NCI-H1930 (cell line): ENCODE data around the gene POP7.
"Not testable (repeated sequence)": the region's sequence is repeated elsewhere in the genome, so short reads cannot be mapped to it uniquely, and the experiment has no call there.

Experiments used
- DNase-seq, 2 experiments: peaks; one replicate each; lab custom pipeline; 2025; lab: John Stamatoyannopoulos, UW

The POP7 gene

DNA sequence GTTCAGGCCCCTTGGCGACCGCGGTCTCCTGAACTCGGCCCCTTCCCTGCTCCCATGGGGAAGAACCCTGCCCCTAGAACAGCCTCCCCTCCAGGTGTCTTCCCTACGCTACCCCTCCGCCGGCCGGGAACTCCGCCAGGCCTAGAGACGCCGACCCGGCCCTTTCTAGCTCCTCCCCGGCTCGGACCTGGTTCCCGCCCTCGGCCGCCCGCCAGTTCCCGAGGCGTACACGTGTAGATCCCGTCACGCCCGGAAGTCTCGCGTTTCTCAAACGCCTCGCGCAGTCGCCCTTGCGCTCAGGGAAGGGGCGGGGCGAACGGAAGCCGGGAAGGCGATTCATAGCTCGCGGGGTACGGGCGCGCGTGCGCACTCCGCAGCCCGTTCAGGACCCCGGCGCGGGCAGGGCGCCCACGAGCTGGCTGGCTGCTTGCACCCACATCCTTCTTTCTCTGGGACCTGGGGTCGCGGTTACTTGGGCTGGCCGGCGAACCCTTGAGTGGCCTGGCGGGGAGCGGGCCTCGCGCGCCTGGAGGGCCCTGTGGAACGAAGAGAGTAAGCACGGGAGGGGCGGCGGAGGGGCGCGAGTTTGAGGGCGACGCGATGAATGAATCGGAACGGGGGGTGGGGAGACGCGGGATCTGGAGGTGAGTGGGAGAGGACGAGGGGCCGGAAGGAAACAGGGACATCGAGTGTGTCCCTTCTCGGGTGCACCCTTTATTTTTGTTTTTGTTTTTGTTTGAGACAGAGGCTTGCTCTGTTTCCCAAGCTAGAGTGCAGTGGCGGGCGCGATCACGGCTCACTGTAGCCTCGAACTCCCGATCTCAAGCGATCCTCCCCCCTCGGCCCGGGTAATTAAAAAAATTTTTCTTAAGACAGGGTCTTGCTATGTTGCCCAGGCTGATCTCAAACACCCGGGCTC, at the start of gene POP7:
Gene POP7 (plus strand): TSS at position 369 of the 919 bp plus-strand sequence. CDS start 710 bp downstream, outside the sequence.
- peak; percentile 99 to 100 for DNase-seq

DNA sequence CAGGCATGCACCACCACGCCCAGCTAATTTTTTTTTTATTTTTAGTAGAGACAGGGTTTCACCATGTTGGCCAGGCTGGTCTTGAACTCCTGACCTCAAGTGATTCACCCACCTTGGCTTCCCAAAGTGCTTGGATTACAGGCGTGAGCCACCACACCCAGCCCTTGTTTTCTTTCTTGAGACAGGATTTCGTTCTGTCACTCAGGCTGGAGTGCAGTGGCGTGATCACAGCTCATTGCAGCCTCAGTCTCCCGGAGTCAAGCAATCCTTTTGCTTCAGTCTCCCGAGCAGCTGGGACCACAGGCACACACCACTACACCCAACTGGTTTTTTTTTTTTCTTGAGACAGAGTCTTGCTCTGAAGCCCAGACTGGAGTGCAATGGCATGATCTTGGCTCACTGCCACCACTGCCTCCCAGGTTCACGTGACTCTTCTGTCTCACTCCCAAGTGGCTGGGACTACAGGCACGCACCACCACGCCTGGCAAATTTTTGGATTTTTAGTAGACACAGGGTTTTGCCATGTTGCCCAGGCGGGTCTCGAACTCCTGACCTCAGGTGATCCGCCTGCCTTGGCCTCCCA, 43.6 kb upstream of the POP7 start:
- not testable (repeated sequence) for DNase-seq

DNA sequence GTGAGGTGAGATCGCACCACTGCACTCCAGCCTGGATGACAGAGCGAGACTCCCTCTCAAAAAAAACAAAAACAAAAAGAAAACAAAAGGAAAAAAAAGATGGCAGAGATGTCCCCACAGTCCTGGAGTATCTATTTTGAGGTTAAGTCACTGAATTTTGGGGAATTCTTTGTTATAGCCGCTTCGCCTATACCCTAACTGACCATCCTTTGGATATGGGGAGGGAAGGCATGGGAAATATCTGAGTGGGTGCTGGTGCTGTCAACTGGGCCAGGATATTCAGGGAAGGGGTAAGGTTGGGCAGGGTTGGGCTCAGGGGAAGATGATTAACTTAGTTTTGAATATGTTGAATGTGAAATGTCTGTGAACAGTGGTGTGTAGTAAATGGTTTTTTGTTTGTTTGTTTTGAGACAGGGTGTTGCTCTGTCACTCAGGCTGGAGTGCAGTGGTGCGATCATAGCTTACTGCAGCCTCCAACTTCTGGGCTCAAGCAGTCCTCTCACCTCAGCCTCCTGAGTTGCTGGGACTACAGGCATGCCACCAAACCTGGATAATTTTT, 40.7 kb upstream of the POP7 start:
- DNase-seq = no peak

DNA sequence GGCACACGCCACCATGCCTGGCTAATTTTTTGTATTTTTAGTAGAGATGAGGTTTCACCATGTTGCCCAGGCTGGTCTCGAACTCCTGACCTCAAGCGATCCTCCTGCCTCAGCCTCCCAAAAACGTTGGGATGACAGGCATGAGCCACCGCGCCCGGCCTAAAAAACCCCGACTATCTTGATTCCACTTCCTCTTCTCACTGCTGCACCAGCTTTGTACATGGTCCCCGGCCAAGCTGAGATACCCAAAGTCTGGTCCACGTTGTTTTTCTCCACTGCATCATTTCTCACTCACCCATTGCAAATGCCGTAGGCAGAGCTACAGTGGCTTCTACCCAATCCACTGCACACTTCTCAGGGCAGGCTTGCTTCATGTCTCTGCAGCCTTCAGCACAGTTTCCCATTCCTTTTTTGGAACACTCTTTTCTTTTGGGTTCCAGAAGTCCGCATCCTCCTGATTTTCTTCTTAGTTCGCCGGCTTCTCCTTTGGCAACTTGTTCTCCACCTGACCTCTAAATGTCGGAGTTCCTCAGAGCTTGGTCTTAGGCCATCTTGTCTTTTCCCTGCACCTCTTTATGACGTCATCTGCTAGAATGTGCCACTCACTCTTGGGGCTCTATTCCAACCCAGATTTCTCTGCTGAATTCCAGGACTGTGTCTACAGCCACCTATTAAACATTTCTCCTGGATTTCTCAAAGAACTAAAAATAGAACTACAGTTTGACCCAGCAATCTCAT, 38.4 kb upstream of the POP7 start:
- DNase-seq = no peak

DNA sequence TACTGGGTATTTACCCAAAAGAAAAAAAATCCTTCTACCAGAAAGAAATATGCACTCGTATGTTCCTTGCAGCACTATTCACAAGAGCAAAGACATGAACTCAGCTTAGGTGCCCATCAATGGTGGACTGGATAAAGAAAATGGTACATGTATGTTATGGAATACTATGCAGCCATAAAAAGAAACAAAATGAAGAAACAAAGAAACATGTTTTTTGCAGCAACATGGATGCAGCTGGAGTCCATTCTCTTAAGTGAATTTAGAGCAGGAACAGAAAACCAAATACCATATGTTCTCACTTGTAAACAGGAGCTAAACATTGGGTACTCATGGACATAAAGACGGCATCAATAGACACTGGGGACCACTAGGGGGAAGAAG, 37.9 kb upstream of the POP7 start:
- no peak for DNase-seq

DNA sequence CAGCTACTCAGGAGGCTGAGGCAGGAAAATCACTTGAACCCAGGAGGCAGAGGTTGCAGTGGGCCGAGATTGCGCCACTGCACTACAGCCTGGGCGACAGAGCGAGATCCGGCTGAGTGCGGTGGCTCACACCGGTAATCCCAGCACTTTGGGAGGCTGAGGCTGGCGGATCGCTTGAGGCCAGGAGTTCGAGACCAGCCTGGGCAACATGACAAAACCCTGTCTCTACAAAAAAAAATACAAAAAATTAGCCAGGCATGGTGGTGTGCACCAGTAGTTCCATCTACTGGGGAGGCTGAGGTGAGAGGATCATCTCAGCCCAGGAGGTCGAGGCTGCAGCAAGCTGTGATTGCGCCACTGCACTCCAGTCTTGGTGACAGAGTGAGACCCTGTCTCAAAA, 36.8 kb upstream of the POP7 start:
- not testable (repeated sequence) for DNase-seq

DNA sequence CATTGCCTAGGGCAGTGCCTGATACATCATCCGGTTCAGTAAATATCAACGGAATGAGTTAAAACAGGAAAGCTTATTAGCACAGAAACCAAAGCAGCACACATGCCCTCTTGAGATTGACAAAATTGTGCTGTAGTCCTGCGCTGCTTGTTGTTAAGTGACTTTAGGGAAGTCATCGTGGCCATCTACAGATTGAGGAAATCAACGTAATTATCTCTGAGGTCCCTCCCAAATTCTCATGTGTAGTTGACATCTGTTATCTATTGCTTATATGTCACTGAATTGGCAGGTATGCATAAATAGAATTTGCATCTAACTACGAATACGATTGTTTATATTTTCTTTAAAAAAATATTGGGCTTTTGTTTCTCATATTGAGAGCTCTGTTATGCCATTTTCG, 35.8 kb upstream of the POP7 start:
- no peak for DNase-seq

DNA sequence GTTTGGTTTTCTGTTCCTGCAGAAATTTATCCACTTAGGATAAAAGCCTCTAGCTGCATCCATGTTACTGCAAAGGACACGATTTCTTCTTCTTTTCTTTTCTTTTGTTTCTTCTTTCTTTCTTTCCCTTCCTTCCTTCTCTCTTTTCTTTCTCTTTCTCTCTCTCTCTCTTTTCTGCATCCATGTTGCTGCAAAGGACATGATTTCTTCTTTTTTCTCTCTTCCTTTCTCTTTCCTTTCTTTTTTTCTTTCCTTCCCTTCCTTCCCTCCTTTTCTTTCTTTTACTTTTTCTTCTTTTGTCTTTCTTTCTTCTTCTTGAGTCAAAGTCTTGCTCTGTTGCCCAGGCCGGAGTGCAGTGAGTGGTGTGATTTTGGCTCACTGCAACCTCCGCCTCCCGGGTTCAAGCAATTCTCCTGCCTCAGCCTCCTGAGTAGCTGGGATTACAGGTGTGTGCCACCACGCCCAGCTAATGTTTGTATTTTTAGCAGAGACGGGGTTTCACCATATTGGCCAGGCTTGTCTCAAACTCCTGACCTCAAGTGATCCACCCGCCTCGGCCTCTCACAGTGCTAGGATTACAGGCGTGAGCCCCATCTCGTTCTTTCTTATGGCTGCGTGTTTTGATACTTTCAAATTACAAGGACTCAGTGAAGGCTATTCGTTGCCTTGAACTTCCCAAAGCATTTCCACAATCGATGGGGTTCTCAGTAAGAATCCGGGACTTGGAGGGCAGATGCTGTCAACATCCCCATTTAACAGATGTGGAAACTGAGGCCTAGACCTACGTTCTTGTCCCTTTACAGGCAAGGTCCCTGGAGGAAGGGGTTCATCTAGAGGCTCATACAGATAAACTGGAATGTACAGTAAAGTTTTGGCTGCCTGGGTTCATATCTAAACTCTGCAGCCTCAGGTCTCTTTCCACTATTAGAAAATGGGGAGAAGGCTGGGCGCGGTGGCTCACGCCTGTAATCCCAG, 34.3 kb upstream of the POP7 start:
- DNase-seq = no peak

DNA sequence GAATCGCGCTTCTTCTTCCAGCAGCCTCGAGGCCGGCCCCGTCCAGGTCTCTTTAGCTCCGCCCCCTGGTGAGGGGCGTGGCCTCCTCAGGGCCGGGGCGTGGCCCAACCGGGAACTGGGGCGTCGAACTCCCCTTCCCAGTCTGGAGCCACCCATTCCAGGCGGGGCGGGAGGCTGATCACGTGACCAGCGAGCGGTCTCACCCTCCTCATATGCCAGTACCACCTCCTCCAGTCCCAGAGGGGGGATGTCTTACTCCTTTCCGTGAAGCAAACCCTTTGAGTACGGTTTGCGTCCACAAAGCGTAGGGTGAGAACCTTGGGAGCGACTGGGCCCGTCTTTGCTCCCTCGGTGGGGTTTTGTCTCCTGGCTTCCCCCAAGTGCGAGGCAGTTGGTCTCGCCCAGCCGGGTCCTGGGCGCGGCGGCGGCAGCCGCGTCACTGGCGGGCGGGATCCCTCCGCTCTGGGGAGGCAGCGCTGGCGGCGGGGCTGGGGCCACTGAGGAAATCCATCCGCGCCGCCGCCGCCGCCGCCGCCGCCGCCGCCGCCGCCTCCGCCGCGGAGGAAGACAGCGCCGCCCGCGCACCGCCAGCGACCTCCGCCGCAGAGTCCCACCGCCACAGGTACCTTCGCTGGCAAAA, 32.5 kb upstream of the POP7 start, which contains the start of gene GNB2:
Gene GNB2 (plus strand): TSS at position 439 of the 640 bp plus-strand sequence. CDS start 2,526 bp downstream, outside the sequence.
- peak; percentile 99 to 100 for DNase-seq

DNA sequence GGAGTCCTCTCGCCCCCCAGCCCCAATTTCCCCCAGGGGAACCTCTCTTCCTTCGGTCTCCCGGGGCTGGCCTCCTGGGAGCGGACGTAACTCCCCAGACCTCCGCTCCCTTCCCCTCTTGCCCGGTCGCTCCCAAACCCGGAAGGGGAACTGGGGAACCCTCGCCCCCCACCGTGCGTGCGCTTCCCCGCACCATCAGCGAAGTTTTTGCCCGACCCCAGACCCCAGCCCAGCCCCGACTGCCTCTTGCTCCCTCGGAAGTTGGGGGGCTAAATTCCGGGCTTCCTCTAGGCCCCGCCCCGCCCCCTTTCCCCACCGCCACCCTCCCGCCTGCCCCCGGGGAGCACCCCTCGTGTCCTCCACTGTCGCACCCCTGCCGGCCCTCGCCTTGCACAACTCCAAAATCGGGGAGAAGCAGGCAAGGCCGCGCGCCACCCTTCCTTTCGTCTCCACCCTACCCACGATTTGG, 31.9 kb upstream of the POP7 start:
- DNase-seq = no peak

DNA sequence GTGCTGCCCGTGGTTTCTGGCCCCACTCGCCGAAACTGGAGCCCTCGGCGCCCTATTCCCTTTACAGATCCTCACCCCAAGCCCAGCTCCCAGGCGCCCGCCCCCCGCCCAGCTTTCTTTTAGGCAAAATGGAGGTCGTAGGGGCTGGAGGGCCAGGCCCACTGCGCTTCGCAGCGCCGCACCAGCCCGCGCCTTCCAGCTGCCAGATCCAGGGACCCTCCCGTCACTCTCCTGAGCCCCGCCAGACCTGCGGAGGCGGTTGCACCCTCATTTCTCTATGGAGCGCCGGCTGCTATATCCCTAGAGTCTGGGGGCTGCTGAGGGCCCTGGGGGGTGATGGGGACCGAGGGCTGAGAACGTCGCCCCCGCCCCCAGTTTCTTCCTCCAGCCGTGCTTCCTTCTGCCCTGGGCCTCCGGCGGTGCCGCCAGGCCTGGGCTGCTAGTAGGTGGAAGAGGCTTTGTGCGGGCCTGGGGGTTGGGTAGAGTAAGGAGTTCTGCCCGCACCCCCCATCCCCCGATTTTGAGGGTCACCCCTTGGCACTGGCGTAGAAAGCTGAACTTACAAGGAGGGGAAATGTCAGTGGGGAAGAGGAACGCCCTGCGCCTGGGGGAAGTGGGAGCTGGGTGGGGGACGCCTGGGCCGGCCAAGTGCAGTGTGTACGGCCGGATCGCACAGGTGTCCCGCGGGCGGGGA, 31.4 kb upstream of the POP7 start:
- DNase-seq = no peak

DNA sequence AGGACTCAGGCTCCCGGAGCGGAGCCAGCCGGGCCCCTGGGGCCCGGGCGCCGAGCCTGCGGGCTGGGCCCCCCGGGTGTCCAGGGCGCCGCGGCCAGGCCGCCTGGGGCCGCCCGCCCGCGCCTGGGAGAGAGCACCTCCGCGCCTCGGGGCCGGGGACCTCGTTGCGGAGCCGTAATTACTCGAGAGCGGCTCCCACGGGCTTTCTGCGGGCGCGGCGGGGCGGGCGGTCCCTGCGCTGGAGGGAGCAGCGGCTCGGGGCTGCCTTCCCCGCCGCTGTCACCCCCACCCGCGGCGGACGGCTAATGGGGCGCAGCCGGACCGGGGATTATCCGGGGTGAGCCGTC, 30.8 kb upstream of the POP7 start:
- no peak for DNase-seq

DNA sequence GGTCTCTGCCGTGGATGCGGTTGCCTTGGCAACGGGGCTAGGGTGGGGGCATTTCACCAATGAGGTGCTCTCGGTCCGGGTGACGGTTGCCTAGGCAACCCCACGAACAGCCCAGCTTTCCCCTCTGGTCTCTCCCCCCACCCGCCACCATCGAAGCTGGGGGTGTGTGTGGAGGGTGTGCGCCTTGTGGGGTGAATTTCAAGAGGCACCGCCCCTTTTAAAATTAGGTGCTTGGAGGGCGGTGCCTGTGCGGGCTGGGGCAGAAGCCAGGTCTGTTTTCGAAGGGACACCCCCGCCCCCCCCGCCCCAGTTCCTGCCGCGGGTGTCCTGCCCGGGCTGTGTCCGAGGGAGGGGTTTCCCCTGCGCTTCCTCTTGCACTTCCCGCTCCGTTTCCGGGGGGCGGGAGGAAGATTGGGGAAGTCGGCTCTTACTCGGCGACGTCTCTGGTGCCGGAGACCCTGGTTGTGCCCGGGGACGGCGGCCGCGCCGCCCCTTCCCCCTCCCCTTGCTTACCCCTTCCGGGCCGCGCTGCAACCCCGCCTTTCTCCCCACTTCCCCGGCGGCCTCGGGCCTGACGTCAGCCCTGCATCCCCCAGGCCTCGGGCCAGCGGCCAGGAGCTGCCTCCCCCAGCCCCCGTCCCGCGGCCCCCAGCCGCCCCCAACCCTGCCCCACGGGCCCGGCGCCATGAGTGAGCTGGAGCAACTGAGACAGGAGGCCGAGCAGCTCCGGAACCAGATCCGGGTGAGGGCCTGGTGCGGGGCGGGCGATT, 30.2 kb upstream of the POP7 start:
- DNase-seq = no peak

DNA sequence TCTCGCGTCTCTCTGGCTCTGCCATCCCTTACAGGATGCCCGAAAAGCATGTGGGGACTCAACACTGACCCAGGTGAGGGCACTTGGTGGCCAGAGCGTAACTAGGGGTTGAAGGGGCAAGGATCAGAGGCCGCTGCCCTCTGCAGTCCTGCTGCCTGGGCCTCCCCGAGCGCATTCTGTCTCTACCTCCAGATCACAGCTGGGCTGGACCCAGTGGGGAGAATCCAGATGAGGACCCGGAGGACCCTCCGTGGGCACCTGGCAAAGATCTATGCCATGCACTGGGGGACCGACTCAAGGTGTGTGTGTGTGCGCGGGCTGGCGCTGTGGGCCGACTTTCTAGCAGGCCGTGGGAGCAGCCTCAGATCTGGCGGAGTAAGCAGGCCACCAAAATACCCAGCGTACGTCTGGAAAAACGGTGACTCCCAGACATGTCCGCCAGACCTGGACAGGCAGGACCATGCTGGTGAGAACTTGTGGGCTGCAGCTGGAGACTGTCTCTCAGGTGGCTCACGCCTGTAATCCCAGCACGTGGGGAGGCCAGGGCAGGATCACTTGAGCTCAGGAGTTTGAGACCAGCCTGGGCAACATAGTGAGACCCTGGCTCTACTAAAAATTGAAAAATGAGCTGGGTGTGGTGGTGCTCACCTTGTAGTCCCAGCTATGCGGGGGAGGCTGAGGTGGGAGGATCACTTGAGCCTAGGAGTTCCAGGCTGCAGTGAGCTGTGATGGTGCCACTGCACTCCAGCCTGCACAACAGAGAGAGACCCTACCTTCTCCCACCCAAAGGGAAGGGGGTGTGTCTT, 29.2 kb upstream of the POP7 start:
- no peak for DNase-seq

DNA sequence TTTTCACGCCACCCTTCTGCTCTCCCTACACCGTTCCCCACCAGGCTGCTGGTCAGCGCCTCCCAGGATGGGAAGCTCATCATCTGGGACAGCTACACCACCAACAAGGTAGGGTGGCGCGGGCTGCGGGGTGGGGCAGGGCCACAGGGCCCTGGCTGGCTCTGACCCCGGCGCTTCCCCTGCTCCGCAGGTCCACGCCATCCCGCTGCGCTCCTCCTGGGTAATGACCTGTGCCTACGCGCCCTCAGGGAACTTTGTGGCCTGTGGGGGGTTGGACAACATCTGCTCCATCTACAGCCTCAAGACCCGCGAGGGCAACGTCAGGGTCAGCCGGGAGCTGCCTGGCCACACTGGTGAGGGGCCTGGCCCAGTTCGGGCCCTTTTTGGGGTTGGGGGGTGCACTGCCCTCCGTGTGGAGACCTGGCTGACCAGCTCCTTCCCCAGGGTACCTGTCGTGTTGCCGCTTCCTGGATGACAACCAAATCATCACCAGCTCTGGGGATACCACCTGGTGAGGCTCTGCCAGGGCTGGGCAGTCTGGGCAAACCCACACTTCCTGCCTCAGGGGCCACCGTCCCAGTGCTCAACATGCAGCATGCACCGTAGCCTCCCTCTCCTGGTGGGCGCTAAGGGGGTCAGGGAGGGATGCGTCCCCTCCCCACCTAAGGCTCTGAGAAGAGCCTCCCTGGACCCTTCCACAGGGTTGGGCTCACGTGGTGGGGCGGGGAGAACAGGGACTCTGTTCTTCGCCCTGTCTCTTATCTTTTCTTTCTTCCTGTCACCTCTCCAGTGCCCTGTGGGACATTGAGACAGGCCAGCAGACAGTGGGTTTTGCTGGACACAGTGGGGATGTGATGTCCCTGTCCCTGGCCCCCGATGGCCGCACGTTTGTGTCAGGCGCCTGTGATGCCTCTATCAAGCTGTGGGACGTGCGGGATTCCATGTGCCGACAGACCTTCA, 28.3 kb upstream of the POP7 start:
- no peak for DNase-seq

DNA sequence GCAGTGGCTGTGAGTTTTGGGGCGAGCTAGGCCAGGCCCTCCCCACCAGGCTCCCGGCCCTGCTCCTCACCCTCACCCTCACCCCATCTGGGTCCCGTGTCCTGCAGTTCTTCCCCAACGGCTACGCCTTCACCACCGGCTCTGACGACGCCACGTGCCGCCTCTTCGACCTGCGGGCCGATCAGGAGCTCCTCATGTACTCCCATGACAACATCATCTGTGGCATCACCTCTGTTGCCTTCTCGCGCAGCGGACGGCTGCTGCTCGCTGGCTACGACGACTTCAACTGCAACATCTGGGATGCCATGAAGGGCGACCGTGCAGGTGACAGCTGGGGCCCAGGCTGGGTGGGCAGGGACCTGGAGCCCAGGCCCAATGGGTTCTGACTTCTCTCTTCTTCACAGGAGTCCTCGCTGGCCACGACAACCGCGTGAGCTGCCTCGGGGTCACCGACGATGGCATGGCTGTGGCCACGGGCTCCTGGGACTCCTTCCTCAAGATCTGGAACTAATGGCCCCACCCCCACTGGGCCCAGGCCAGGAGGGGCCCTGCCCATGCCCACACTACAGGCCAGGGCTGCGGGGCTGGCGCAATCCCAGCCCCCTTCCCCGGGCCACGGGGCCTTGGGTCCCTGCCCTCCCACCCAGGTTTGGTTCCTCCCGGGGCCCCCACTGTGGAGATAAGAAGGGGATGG, 27.5 kb upstream of the POP7 start:
- no peak for DNase-seq
